HepG2 (cell line): ENCODE data around the gene CDK11B. TPM values are rescaled to one million over a fixed set of nuclear protein-coding genes. Genes with fewer than 3 reads are reported as not detected.

Experiments used
- ELF3 ChIP-seq: IDR thresholded peaks from 2 replicates; pipeline ENCODE4 v1.6.1; 2016; ENCODE audit warnings: missing genetic modification reagents, missing compliant biosample characterization
- ERF ChIP-seq: IDR thresholded peaks from 2 replicates; pipeline ENCODE4 v1.6.1; 2018; ENCODE audit warnings: missing biosample characterization, missing genetic modification reagents
- GTF2F1 ChIP-seq: fragments of 150-350 bp; IDR thresholded peaks from 2 replicates; pipeline ENCODE4 v1.6.1; 2014; ENCODE audit warnings: low read length
- HES4 ChIP-seq: sonication (generic); formaldehyde crosslinking; IDR thresholded peaks from 2 replicates; pipeline ENCODE4 v1.9.0; 2021; ENCODE audit warnings: mild to moderate bottlenecking, missing genetic modification reagents, borderline replicate concordance
- KAT7 ChIP-seq: IDR thresholded peaks from 2 replicates; pipeline ENCODE4 v1.6.1; 2018; ENCODE audit warnings: borderline replicate concordance, missing compliant biosample characterization
- NCOA5 ChIP-seq: sonication (generic); formaldehyde crosslinking; IDR thresholded peaks from 2 replicates; pipeline ENCODE4 v1.4.0; 2020; ENCODE audit warnings: missing genetic modification reagents
- SATB2 ChIP-seq: sonication (generic); formaldehyde crosslinking; IDR thresholded peaks from 2 replicates; pipeline ENCODE4 v1.5.0; 2020; ENCODE audit warnings: missing genetic modification reagents
- SMAD3 ChIP-seq: sonication (generic); formaldehyde crosslinking; IDR thresholded peaks from 2 replicates; pipeline ENCODE4 v1.4.0; 2020; ENCODE audit warnings: missing genetic modification reagents
- TBP ChIP-seq: sonication (generic); formaldehyde crosslinking; IDR thresholded peaks from 2 replicates; pipeline ENCODE4 v1.5.0; 2020; ENCODE audit warnings: missing genetic modification reagents
- ZNF160 ChIP-seq: sonication (generic); formaldehyde crosslinking; IDR thresholded peaks from 2 replicates; pipeline ENCODE4 v1.8.0; 2022; ENCODE audit warnings: mild to moderate bottlenecking, inconsistent platforms, missing genetic modification reagents
- ZSCAN9 ChIP-seq: IDR thresholded peaks from 2 replicates; pipeline ENCODE4 v1.6.1; 2016; ENCODE audit warnings: borderline replicate concordance
- polyA plus RNA-seq, 8 experiments: library from polyadenylated mRNA; depleted of rRNA in 3 of 8; stranded (reverse) in 7 of 8; unstranded in 1 of 8; fragments of >200 nt; fragmentation: Illumina TruSeq in 4 of 8; extraction: Trizol in 4 of 8; gene quantifications; 2 replicates each; pipeline versions ENCODE4 v1.2.1 to v1.2.3, GENCODE V29; 2011 to 2016; ENCODE audit warnings: low read depth in 4 of 8, missing spikeins in 1 of 8, mixed read lengths in 1 of 8; ENCODE audit not compliant: insufficient read depth in 1 of 8
- total RNA-seq, 5 experiments: library from RNA; depleted of rRNA; stranded (reverse); fragments of >200 nt; fragmentation: Illumina TruSeq; extraction: Trizol; gene quantifications; 2 replicates each; pipeline ENCODE4 v1.2.3, GENCODE V29; 2016; ENCODE audit warnings: low read depth in 1 of 5
- TF ChIP-seq, protein P1 (sequence below): sonication (generic); formaldehyde crosslinking; IDR thresholded peaks from 2 replicates; pipeline ENCODE4 v1.4.0; 2020; ENCODE audit warnings: mild to moderate bottlenecking, missing genetic modification reagents
- TF ChIP-seq, protein P2 (sequence below), 2 experiments: sonication (generic) in 1 of 2; formaldehyde crosslinking in 1 of 2; IDR thresholded peaks; 2 replicates each; pipeline versions ENCODE4 v1.6.1 to v1.9.0; 2014 to 2022; ENCODE audit warnings: antibody characterized with exemption in 1 of 2, borderline replicate concordance in 1 of 2, inconsistent platforms in 1 of 2, low read depth in 1 of 2, missing genetic modification reagents in 1 of 2
- TF ChIP-seq, protein P3 (sequence below): sonication (generic); formaldehyde crosslinking; IDR thresholded peaks from 2 replicates; pipeline ENCODE4 v1.4.0; 2020; ENCODE audit warnings: missing genetic modification reagents
- TF ChIP-seq, protein P4 (sequence below): sonication (generic); formaldehyde crosslinking; IDR thresholded peaks from 2 replicates; pipeline ENCODE4 v1.5.0; 2020; ENCODE audit warnings: mild to moderate bottlenecking, missing genetic modification reagents
- TF ChIP-seq, protein P5 (sequence below): sonication (generic); formaldehyde crosslinking; IDR thresholded peaks from 2 replicates; pipeline ENCODE4 v1.5.1; 2020; ENCODE audit warnings: missing genetic modification reagents, mild to moderate bottlenecking, borderline replicate concordance

Gene CDK11B
- total and polyA plus RNA-seq, 2 of the 13 experiments (the other 11 are each of a cell fraction or from before 2014, with no cell fraction given), result 3.6 to 15.1 TPM

DNA sequence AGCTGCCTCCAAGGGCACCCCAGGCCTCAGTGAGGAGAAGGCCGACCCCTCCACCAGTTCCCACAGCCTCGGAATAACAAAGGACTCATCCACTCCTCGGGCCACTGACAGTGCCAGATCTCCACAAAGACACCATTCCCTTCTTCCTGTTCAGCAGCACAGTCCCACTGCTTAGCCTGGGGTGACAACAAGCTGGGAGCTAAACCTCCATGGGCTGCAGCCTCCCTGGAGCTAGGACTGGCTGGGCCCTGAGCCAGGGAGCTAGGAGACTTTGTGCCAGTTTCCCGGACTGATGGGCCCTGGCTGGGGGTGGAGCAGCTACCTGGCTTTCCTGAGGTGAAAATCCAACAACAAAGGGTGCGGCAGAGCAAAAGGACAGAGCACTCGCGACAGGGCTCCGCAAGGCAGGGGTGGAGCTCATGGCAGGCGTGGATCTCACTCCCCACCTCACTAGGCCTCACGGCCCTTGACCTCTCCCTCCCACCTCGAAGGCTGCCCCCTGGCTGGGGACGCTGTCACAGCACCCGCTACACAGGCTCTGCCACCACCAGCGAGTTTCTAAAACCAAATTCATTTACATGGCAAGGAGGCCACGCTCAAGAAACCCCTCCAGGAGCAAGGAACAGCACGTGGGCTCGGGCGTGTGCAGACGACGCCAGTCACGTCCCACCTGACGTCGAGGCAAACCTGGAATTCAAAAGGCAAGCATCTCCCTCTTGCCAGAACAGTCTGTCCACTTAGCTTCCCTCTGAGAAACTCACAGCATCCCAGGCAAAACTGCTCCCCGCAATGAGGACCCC lies 20.0 kb upstream of the CDK11B start (continued):
- TF ChIP-seq ELF3 (CRISPR knock-in tag) (no peak), KAT7 (CRISPR knock-in tag) (peak; percentile 80; the same call in 1 of the 2 replicates), TBP (no peak), ZSCAN9 (CRISPR knock-in tag) (no peak), HES4 (no peak), SATB2 (no peak), SMAD3 (CRISPR knock-in tag) (no peak), ZNF160 (peak; percentile 41; the same call in 1 of the 2 replicates), ERF (CRISPR knock-in tag) (peak; percentile 69), NCOA5 (CRISPR knock-in tag) (no peak), GTF2F1 (no peak)
- TF ChIP-seq, protein P1, sequence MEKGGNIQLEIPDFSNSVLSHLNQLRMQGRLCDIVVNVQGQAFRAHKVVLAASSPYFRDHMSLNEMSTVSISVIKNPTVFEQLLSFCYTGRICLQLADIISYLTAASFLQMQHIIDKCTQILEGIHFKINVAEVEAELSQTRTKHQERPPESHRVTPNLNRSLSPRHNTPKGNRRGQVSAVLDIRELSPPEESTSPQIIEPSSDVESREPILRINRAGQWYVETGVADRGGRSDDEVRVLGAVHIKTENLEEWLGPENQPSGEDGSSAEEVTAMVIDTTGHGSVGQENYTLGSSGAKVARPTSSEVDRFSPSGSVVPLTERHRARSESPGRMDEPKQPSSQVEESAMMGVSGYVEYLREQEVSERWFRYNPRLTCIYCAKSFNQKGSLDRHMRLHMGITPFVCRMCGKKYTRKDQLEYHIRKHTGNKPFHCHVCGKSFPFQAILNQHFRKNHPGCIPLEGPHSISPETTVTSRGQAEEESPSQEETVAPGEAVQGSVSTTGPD (CRISPR knock-in tag), result peak; percentile 66; the same call in 1 of the 2 replicates
- TF ChIP-seq, protein P2, sequence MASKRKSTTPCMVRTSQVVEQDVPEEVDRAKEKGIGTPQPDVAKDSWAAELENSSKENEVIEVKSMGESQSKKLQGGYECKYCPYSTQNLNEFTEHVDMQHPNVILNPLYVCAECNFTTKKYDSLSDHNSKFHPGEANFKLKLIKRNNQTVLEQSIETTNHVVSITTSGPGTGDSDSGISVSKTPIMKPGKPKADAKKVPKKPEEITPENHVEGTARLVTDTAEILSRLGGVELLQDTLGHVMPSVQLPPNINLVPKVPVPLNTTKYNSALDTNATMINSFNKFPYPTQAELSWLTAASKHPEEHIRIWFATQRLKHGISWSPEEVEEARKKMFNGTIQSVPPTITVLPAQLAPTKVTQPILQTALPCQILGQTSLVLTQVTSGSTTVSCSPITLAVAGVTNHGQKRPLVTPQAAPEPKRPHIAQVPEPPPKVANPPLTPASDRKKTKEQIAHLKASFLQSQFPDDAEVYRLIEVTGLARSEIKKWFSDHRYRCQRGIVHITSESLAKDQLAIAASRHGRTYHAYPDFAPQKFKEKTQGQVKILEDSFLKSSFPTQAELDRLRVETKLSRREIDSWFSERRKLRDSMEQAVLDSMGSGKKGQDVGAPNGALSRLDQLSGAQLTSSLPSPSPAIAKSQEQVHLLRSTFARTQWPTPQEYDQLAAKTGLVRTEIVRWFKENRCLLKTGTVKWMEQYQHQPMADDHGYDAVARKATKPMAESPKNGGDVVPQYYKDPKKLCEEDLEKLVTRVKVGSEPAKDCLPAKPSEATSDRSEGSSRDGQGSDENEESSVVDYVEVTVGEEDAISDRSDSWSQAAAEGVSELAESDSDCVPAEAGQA (IDR thresholded peaks at IDR 0.05; ENCODE audit: low read depth), result 0 out of 2 replicates have a peak, but pooled peaks have one; percentile 34
- TF ChIP-seq, protein P2 (CRISPR knock-in tag; IDR thresholded peaks at IDR 0.05; ENCODE audit: borderline replicate concordance), result no peak
- TF ChIP-seq, protein P3, sequence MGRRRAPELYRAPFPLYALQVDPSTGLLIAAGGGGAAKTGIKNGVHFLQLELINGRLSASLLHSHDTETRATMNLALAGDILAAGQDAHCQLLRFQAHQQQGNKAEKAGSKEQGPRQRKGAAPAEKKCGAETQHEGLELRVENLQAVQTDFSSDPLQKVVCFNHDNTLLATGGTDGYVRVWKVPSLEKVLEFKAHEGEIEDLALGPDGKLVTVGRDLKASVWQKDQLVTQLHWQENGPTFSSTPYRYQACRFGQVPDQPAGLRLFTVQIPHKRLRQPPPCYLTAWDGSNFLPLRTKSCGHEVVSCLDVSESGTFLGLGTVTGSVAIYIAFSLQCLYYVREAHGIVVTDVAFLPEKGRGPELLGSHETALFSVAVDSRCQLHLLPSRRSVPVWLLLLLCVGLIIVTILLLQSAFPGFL, result no peak
- TF ChIP-seq, protein P4, sequence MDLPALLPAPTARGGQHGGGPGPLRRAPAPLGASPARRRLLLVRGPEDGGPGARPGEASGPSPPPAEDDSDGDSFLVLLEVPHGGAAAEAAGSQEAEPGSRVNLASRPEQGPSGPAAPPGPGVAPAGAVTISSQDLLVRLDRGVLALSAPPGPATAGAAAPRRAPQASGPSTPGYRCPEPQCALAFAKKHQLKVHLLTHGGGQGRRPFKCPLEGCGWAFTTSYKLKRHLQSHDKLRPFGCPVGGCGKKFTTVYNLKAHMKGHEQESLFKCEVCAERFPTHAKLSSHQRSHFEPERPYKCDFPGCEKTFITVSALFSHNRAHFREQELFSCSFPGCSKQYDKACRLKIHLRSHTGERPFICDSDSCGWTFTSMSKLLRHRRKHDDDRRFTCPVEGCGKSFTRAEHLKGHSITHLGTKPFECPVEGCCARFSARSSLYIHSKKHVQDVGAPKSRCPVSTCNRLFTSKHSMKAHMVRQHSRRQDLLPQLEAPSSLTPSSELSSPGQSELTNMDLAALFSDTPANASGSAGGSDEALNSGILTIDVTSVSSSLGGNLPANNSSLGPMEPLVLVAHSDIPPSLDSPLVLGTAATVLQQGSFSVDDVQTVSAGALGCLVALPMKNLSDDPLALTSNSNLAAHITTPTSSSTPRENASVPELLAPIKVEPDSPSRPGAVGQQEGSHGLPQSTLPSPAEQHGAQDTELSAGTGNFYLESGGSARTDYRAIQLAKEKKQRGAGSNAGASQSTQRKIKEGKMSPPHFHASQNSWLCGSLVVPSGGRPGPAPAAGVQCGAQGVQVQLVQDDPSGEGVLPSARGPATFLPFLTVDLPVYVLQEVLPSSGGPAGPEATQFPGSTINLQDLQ (CRISPR knock-in tag), result no peak; the same call in 1 of the 2 replicates
- TF ChIP-seq, protein P5, sequence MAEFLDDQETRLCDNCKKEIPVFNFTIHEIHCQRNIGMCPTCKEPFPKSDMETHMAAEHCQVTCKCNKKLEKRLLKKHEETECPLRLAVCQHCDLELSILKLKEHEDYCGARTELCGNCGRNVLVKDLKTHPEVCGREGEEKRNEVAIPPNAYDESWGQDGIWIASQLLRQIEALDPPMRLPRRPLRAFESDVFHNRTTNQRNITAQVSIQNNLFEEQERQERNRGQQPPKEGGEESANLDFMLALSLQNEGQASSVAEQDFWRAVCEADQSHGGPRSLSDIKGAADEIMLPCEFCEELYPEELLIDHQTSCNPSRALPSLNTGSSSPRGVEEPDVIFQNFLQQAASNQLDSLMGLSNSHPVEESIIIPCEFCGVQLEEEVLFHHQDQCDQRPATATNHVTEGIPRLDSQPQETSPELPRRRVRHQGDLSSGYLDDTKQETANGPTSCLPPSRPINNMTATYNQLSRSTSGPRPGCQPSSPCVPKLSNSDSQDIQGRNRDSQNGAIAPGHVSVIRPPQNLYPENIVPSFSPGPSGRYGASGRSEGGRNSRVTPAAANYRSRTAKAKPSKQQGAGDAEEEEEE (CRISPR knock-in tag), result no peak
